HK-2 (cell line): Measurements from ENCODE around the gene YAP1.

Source experiments
- DNase-seq: peaks from one replicate; pipeline ENCODE4 v3.0.0-alpha.2; 2018; ENCODE audit not compliant: unreplicated experiment

YAP1 gene

GRCh38 chr11:102117472-102118113 is 7.3 kb downstream of the YAP1 start:
- DNase-seq = no peak

GRCh38 chr11:102118937-102119336 is 8.7 kb downstream of the YAP1 start:
- DNase-seq = no peak

- DNase-seq = no peak
Measured at GRCh38 chr11:102119997-102120396, 9.8 kb downstream of the YAP1 start.

- DNase-seq = no peak
Measured at GRCh38 chr11:102120437-102120973, 10.3 kb downstream of the YAP1 start.

GRCh38 chr11:102121329-102121728 is 11.1 kb downstream of the YAP1 start:
- no peak for DNase-seq

GRCh38 chr11:102134597-102134996 is 24.4 kb downstream of the YAP1 start:
- no peak for DNase-seq

- DNase-seq = no peak
Measured at GRCh38 chr11:102135256-102135655, 25.0 kb downstream of the YAP1 start.

- no peak for DNase-seq
Measured at GRCh38 chr11:102138223-102138622, 28.0 kb downstream of the YAP1 start.

GRCh38 chr11:102138670-102139069 is 28.4 kb downstream of the YAP1 start:
- DNase-seq = no peak

- no peak for DNase-seq
Measured at GRCh38 chr11:102139081-102139498, 28.8 kb downstream of the YAP1 start.

- no peak for DNase-seq
Measured at GRCh38 chr11:102142333-102142732, 32.1 kb downstream of the YAP1 start.

GRCh38 chr11:102143867-102144266 is 33.6 kb downstream of the YAP1 start:
- no peak for DNase-seq

- no peak for DNase-seq
Measured at GRCh38 chr11:102144357-102145355, 34.4 kb downstream of the YAP1 start.

GRCh38 chr11:102147015-102147414 is 36.8 kb downstream of the YAP1 start:
- DNase-seq = no peak

GRCh38 chr11:102147632-102148031 is 37.4 kb downstream of the YAP1 start:
- no peak for DNase-seq

GRCh38 chr11:102148059-102148458 is 37.8 kb downstream of the YAP1 start:
- no peak for DNase-seq

- no peak for DNase-seq
Measured at GRCh38 chr11:102151784-102152525, 41.7 kb downstream of the YAP1 start.

- no peak for DNase-seq
Measured at GRCh38 chr11:102153082-102153481, 42.8 kb downstream of the YAP1 start.

GRCh38 chr11:102154806-102155205 is 44.6 kb downstream of the YAP1 start:
- DNase-seq = no peak

- no peak for DNase-seq
Measured at GRCh38 chr11:102155676-102156075, 45.4 kb downstream of the YAP1 start.

GRCh38 chr11:102157219-102157618 is 47.0 kb downstream of the YAP1 start:
- no peak for DNase-seq

GRCh38 chr11:102158164-102158735 is 48.0 kb downstream of the YAP1 start:
- no peak for DNase-seq
